ENCODE measurements around the gene ARL14.

ARL14 gene

DNA sequence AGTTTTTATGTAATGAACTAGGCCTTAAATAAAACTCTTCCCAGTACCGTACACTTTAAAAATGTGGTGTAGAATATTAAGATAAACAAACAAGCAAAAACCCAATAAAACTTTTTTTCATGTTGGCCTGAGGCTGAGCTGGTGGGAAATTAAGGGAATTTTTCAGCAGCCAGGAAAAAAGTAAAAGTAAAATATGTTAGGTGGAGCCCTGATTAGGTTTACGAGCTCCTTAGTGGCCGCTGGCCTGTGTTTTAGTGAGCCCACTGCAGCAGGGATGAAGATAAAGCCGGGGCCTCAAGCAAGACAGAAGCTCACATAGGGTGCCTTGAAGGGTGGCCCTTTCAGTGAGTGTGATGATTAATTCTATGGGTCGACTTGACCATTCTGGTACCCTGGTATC lies 16.1 kb upstream of the ARL14 start:
- in situ Hi-C loops (cut with HindIII; ENCODE audit: low sequenced_read_pairs), result no loop called here

DNA sequence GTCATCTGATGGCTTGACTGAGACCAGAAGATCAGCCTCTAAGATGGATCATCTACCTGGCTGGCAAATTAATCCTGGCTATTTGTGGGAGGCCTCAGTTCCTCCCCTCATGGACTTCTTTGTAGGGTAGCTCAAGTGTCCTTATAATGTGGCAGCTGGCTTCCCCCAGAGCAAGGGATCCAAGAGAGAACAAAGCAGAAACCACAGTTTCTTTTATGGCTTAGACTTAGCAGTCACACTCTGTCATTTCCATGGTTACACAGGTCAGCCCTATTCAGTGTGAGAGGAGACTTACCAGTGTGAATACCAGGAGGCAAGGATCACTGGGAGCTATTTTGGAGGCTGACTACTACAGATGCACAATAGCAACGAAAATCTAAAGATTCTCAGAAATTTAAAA lies 15.3 kb upstream of the ARL14 start:
- peak; percentile 45 for DNase-seq (ENCODE audit: low read depth, low spot score)
- TF ChIP-seq, protein P1, sequence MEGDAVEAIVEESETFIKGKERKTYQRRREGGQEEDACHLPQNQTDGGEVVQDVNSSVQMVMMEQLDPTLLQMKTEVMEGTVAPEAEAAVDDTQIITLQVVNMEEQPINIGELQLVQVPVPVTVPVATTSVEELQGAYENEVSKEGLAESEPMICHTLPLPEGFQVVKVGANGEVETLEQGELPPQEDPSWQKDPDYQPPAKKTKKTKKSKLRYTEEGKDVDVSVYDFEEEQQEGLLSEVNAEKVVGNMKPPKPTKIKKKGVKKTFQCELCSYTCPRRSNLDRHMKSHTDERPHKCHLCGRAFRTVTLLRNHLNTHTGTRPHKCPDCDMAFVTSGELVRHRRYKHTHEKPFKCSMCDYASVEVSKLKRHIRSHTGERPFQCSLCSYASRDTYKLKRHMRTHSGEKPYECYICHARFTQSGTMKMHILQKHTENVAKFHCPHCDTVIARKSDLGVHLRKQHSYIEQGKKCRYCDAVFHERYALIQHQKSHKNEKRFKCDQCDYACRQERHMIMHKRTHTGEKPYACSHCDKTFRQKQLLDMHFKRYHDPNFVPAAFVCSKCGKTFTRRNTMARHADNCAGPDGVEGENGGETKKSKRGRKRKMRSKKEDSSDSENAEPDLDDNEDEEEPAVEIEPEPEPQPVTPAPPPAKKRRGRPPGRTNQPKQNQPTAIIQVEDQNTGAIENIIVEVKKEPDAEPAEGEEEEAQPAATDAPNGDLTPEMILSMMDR (IDR thresholded peaks at IDR 0.05; ENCODE audit: low read depth, low read length), result no peak
- in situ Hi-C loops (cut with HindIII; ENCODE audit: low sequenced_read_pairs), result no loop called here
- no peak overlapping the region for H3K4me3 ChIP-seq (ENCODE audit: low read depth, low read length)

More for the DNA sequence above, 16.1 kb upstream of the ARL14 start:
- no peak overlapping the region for H3K4me3 ChIP-seq (ENCODE audit: low read depth, low read length)
- DNase-seq (ENCODE audit: low read depth, low spot score), result no peak
- TF ChIP-seq, protein P1 (IDR thresholded peaks at IDR 0.05; ENCODE audit: low read depth, low read length), result no peak

DNA sequence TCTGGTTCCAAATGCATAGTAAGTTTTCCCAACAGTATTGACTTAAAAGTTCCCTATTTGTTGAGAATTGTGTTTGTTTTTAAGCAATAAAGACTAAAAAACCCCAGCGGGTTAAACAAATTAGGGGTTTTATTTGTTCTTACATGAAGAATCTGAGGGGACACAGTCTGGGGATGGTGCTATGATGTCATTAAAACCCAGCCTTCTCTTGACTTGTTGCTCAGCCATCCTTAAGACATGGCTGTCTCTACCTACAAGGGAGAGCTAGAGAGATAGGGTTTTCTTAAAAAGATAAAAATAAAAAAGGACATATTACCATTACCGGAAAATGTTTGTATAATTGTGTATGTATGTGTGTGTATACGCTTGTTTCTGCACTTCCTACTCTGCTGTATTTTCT lies 11.7 kb upstream of the ARL14 start:
- H3K4me3 ChIP-seq (ENCODE audit: low read depth, low read length), result no peak overlapping the region
- DNase-seq (ENCODE audit: low read depth, low spot score), result no peak
- in situ Hi-C loops (cut with HindIII; ENCODE audit: low sequenced_read_pairs), result no loop called here
- TF ChIP-seq, protein P1 (IDR thresholded peaks at IDR 0.05; ENCODE audit: low read depth, low read length), result no peak

GRCh38 chr3:160665784-160666526 lies 11.0 kb upstream of the ARL14 start:
- in situ Hi-C loops (cut with HindIII; ENCODE audit: low sequenced_read_pairs), result no loop called here

DNA sequence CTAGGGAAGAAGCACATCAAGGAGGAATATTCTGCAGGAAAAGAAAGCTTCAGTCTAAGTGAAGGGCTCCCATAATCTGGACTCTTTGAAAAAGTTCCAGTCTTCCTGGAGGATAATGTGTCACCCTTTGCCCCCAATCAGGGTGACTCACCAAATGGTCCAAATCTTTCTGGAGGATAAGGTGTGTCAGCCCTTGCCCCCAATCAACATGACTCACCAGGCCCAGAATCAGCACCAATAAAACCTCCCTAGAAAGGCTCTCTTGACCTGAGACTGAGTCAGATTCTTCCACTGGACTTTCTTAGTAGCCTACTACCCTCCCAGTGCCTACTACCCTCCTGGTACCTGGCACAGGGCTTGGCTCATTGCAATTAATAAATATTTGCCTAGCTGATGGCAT lies 9.5 kb upstream of the ARL14 start:
- TF ChIP-seq, protein P1 (IDR thresholded peaks at IDR 0.05; ENCODE audit: low read depth, low read length), result no peak
- H3K4me3 ChIP-seq (ENCODE audit: low read depth, low read length), result no peak overlapping the region
- in situ Hi-C loops (cut with HindIII; ENCODE audit: low sequenced_read_pairs), result no loop called here
- DNase-seq (ENCODE audit: low read depth, low spot score), result peak; percentile 60

More at GRCh38 chr3:160665784-160666526, 11.0 kb upstream of the ARL14 start:
- DNase-seq (ENCODE audit: low read depth, low spot score), result peak; percentile 87
- no peak overlapping the region for H3K4me3 ChIP-seq (ENCODE audit: low read depth, low read length)
- TF ChIP-seq, protein P1 (IDR thresholded peaks at IDR 0.05; ENCODE audit: low read depth, low read length), result no peak

- in situ Hi-C loops (cut with HindIII; ENCODE audit: low sequenced_read_pairs), result no loop called here
- no peak overlapping the region for H3K4me3 ChIP-seq (ENCODE audit: low read depth, low read length)
- TF ChIP-seq, protein P1 (IDR thresholded peaks at IDR 0.05; ENCODE audit: low read depth, low read length), result no peak
- DNase-seq (ENCODE audit: low read depth, low spot score), result no peak
These were observed 8.5 kb upstream of the ARL14 start for GRCh38 chr3:160668454-160668853.
